ENCODE data around the gene NPDC1.

DNA sequence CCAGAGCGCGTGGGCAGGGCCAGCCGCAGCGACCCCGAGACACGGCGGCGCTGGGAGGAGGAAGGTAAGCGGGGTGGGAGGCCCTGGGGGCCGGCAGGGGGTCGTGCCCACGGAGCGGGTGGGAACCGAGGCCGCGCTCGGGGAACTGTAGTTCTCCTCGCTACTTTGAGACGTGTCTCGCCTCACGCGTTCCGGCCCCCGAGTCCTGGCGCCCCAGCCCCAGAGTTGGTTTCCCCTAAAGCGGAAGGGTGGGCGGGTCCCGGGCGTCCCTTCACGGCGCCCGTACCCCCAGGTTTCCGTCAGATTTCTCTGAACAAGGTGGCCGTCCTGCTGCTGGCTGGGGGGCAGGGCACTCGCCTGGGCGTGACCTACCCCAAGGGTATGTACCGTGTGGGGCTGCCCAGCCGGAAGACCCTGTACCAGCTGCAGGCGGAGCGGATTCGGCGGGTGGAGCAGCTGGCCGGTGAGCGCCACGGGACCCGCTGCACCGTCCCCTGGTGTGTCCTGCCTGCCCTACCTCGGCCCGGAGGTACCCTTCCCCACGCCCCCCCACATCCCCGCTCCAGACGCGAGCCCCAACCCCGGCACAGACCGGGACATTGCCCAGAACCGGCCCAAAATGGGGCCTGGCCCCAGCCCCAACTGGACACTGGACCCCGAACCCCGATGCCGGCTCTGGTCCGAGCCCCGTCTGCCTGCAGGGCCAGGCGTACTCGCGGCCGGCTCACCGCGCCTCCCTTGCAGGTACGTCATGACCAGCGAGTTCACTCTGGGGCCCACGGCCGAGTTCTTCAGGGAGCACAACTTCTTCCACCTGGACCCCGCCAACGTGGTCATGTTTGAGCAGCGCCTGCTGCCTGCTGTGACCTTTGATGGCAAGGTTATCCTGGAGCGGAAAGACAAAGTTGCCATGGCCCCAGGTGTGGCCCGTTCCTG lies 32.0 kb upstream of the NPDC1 start:
- no peak for TF ChIP-seq POLR2A (IDR thresholded peaks at IDR 0.05)
- TF ChIP-seq, protein P1, sequence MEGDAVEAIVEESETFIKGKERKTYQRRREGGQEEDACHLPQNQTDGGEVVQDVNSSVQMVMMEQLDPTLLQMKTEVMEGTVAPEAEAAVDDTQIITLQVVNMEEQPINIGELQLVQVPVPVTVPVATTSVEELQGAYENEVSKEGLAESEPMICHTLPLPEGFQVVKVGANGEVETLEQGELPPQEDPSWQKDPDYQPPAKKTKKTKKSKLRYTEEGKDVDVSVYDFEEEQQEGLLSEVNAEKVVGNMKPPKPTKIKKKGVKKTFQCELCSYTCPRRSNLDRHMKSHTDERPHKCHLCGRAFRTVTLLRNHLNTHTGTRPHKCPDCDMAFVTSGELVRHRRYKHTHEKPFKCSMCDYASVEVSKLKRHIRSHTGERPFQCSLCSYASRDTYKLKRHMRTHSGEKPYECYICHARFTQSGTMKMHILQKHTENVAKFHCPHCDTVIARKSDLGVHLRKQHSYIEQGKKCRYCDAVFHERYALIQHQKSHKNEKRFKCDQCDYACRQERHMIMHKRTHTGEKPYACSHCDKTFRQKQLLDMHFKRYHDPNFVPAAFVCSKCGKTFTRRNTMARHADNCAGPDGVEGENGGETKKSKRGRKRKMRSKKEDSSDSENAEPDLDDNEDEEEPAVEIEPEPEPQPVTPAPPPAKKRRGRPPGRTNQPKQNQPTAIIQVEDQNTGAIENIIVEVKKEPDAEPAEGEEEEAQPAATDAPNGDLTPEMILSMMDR (IDR thresholded peaks at IDR 0.05 in 4 of 5, conservative IDR thresholded peaks at IDR 0.05 in 1 of 5) = no peak
